ENCODE data around the gene RFX2. TPM values are rescaled to one million over a fixed set of nuclear protein-coding genes. Genes with fewer than 3 reads are reported as not detected.

Gene RFX2
- total and polyA plus RNA-seq, 9 of the 15 experiments (the other 6 are each of a cell fraction or from before 2014, with no cell fraction given): 3.6 to 18.7 (median 8.7) TPM

DNA sequence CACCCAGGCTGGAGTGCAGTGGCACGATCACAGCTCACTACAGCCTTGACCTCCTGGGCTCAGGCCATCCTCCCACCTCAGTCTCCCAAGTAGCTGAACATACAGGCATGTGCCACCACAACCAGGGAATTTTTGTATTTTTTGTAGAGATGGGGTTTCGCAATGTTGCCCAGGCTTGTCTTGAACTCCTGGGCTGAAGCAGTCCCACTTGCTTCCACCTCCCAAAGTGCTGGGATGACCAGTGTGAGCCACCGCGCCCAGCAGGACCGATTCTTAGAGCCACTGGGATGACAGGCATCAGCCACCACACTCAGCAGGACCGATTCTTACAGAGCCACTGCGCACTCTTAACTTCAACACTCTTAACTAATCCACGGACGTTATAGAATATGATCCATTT is 77.5 kb downstream of the RFX2 start:
- H3K9me3 ChIP-seq (replicated peaks; ENCODE audit: control insufficient read depth, insufficient read depth, low read depth, low read length): no peaks in the 10 kb centered on the region; the same call in 1 of the 2 replicates
- no peak overlapping the region for H3K27ac ChIP-seq (ENCODE audit: extremely low read depth, low read depth, low read length)
- no TSS peak for BruUV-seq (replicated peaks)
- CTCF ChIA-PET (ENCODE audit: low intra/inter-chr PET ratio): no interaction called here
- no peak overlapping the region for H3K4me2 ChIP-seq (ENCODE audit: insufficient read depth, low read length)
- no peaks in the 10 kb centered on the region for H3K27me3 ChIP-seq (ENCODE audit: control insufficient read depth in 2 of 2, insufficient read depth in 2 of 2, low read length in 2 of 2)
- no peak overlapping the region for H3K9ac ChIP-seq (ENCODE audit: insufficient read depth in 1 of 2, low read depth in 2 of 2, low read length in 2 of 2)
- H2AFZ ChIP-seq (ENCODE audit: low read depth, low read length): no peak overlapping the region
- intact Hi-C loops (cut with micrococcal nuclease) (no loop called here), in situ Hi-C loops (cut with MboI) (no loop called here)
- no peaks in the 10 kb centered on the region for H3K79me2 ChIP-seq (ENCODE audit: control insufficient read depth, insufficient read depth, low read length)
- WGBS (ENCODE audit: insufficient coverage, low coverage, missing lambda C conversion rate): 86% methylated on average over 7 of the region's 9 CpGs
- H3K9me1 ChIP-seq (ENCODE audit: control insufficient read depth, insufficient read depth, low read length): no peaks in the 10 kb centered on the region
- POLR2A ChIA-PET: no interaction called here
- H4K20me1 ChIP-seq (replicated peaks; ENCODE audit: control insufficient read depth, insufficient read depth, low read length): no peaks in the 10 kb centered on the region
- TF ChIP-seq, protein P1, sequence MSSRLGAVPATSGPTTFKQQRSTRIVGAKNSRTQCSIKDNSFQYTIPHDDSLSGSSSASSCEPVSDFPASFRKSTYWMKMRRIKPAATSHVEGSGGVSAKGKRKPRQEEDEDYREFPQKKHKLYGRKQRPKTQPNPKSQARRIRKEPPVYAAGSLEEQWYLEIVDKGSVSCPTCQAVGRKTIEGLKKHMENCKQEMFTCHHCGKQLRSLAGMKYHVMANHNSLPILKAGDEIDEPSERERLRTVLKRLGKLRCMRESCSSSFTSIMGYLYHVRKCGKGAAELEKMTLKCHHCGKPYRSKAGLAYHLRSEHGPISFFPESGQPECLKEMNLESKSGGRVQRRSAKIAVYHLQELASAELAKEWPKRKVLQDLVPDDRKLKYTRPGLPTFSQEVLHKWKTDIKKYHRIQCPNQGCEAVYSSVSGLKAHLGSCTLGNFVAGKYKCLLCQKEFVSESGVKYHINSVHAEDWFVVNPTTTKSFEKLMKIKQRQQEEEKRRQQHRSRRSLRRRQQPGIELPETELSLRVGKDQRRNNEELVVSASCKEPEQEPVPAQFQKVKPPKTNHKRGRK (tag; IDR thresholded peaks at IDR 0.05): no peak
- peak; percentile 76 for TF ChIP-seq CEBPB (tag; IDR thresholded peaks at IDR 0.05)
- TF ChIP-seq TEAD2 (tag; IDR thresholded peaks at IDR 0.05): no peak
- DNase-seq (ENCODE audit: extremely low read depth in 1 of 4, low spot score in 3 of 4) (no peak), FAIRE-seq (no peak), ATAC-seq (no peak)
- H3K4me3 ChIP-seq: no peak overlapping the region
- H3K4me1 ChIP-seq (replicated peaks in 1 of 2; ENCODE audit: control insufficient read depth in 2 of 2, insufficient read depth in 2 of 2, low read length in 2 of 2): no peaks in the 10 kb centered on the region
- H3K36me3 ChIP-seq (ENCODE audit: control insufficient read depth, insufficient read depth, low read length): peaks cover 3% of the 10 kb centered on the region; the same call in 1 of the 3 replicates

DNA sequence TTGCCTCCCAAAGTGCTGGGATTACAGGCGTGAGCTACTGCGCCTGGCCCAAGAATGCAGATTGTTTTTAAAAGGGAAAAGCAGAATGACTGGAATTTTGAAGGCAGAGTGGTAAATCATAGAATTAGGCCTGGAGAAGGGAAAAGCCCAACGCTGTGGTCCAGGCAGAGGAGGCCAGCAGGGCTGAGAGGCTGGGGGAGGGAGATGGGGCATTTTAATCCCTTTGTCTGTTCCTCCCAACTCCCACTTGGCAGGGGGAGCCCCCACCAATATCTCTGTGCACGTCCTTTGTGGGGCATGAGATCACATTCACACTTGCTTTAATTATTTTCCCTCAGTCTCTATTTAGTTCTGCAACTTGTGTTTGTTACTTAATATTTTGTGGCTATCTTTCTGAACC is 77.9 kb downstream of the RFX2 start:
- 76% methylated on average over 4 of the region's 4 CpGs for WGBS (ENCODE audit: insufficient coverage, low coverage, missing lambda C conversion rate)
- Histone ChIP-seq H3K4me3 (no peak overlapping the region), H3K9me3 (replicated peaks; ENCODE audit: control insufficient read depth, insufficient read depth, low read depth, low read length) (no peaks in the 10 kb centered on the region; the same call in 1 of the 2 replicates), H3K4me2 (ENCODE audit: insufficient read depth, low read length) (no peak overlapping the region), H3K27me3 (ENCODE audit: control insufficient read depth in 2 of 2, insufficient read depth in 2 of 2, low read length in 2 of 2) (no peaks in the 10 kb centered on the region), H3K9me1 (ENCODE audit: control insufficient read depth, insufficient read depth, low read length) (no peaks in the 10 kb centered on the region), H3K4me1 (replicated peaks in 1 of 2; ENCODE audit: control insufficient read depth in 2 of 2, insufficient read depth in 2 of 2, low read length in 2 of 2) (no peaks in the 10 kb centered on the region), H3K36me3 (ENCODE audit: control insufficient read depth, insufficient read depth, low read length) (peaks cover 3% of the 10 kb centered on the region; the same call in 1 of the 3 replicates), H3K27ac (ENCODE audit: extremely low read depth, low read depth, low read length) (no peak overlapping the region), H3K9ac (ENCODE audit: insufficient read depth in 1 of 2, low read depth in 2 of 2, low read length in 2 of 2) (no peak overlapping the region), H4K20me1 (replicated peaks; ENCODE audit: control insufficient read depth, insufficient read depth, low read length) (no peaks in the 10 kb centered on the region), H2AFZ (ENCODE audit: low read depth, low read length) (no peak overlapping the region), H3K79me2 (ENCODE audit: control insufficient read depth, insufficient read depth, low read length) (no peaks in the 10 kb centered on the region)
- no TSS peak for BruUV-seq (replicated peaks)
- ChIA-PET CTCF (ENCODE audit: low intra/inter-chr PET ratio) (no interaction called here), POLR2A (no interaction called here)
- in situ Hi-C loops (cut with MboI): no loop called here
- TF ChIP-seq ZNF134 (CRISPR knock-in tag; conservative IDR thresholded peaks at IDR 0.05): no peak
- TF ChIP-seq MYBL2 (IDR thresholded peaks at IDR 0.05; ENCODE audit: low read depth): no peak
- TF ChIP-seq MYBL2 (CRISPR knock-in tag; IDR thresholded peaks at IDR 0.05; ENCODE audit: borderline replicate concordance): no peak
- TF ChIP-seq, protein P2, sequence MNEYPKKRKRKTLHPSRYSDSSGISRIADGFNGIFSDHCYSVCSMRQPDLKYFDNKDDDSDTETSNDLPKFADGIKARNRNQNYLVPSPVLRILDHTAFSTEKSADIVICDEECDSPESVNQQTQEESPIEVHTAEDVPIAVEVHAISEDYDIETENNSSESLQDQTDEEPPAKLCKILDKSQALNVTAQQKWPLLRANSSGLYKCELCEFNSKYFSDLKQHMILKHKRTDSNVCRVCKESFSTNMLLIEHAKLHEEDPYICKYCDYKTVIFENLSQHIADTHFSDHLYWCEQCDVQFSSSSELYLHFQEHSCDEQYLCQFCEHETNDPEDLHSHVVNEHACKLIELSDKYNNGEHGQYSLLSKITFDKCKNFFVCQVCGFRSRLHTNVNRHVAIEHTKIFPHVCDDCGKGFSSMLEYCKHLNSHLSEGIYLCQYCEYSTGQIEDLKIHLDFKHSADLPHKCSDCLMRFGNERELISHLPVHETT (CRISPR knock-in tag; conservative IDR thresholded peaks at IDR 0.05 in 1 of 2, IDR thresholded peaks at IDR 0.05 in 1 of 2): no peak
- TF ChIP-seq NUFIP1 (IDR thresholded peaks at IDR 0.05; ENCODE audit: partially characterized antibody): no peak
- TF ChIP-seq SP1 (CRISPR knock-in tag; IDR thresholded peaks at IDR 0.05): no peak
- intact Hi-C loops (cut with micrococcal nuclease): no loop called here
- DNase-seq (ENCODE audit: extremely low read depth in 1 of 4, low spot score in 3 of 4): no peak
- no peak for ATAC-seq
- no peak for FAIRE-seq
